ENCODE data around the gene TBC1D7.

DNA sequence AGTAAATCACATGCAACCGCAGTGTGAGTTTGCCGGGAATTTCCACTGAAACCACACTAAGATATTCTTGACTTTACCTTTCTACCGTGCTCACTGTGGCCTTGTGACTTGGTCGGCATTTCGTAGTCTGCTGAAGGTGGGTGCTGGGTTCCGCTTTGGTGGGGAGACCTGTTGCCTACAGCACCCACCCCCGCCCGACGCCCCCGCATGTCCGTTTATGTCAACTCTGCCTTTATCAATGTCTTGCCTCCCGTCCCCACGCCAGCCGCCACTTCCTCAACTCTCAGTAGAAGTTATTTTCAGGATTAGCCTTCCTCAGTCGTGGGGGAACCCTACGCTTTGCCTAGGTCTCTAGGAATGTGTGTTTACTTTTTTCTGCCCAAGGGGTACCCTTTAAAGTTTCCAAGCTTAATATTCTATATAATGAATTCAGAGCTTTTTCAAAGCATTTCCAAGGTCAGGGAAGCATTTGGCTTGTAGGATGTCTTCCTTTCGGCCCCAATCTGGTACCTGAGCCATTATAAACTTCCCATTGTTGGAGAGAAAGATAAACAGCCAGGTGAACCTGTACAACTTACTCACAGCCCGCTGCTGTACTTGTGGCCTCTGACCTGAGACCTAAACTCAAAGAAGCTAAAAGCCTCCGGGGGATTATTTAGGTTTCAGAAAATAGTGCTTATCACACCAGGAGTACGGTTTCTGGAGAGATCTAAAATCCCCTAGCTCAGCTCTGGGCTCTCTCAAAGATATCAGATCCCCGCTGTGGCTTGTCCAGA lies 54.2 kb downstream of the TBC1D7 start:
- TF ChIP-seq, protein P1, sequence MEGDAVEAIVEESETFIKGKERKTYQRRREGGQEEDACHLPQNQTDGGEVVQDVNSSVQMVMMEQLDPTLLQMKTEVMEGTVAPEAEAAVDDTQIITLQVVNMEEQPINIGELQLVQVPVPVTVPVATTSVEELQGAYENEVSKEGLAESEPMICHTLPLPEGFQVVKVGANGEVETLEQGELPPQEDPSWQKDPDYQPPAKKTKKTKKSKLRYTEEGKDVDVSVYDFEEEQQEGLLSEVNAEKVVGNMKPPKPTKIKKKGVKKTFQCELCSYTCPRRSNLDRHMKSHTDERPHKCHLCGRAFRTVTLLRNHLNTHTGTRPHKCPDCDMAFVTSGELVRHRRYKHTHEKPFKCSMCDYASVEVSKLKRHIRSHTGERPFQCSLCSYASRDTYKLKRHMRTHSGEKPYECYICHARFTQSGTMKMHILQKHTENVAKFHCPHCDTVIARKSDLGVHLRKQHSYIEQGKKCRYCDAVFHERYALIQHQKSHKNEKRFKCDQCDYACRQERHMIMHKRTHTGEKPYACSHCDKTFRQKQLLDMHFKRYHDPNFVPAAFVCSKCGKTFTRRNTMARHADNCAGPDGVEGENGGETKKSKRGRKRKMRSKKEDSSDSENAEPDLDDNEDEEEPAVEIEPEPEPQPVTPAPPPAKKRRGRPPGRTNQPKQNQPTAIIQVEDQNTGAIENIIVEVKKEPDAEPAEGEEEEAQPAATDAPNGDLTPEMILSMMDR (conservative IDR thresholded peaks at IDR 0.05; ENCODE audit: low read depth, low read length): no peak
- no peak for TF ChIP-seq EZH2 (IDR thresholded peaks at IDR 0.05; ENCODE audit: borderline replicate concordance, low read depth, low read length, poor library complexity, severe bottlenecking)

All from A673 (cell line).